H9 (cell line): Measurements from ENCODE around the gene BRF1. TPM values are rescaled to one million over a fixed set of nuclear protein-coding genes. Genes with fewer than 3 reads are reported as not detected.

Experiments
- DNase-seq: peaks from one replicate; pipeline ENCODE4 v3.0.0-alpha.2; 2017
- H2AFZ ChIP-seq: one replicate; pipeline ENCODE4 v1.6.1; 2013; ENCODE audit warnings: mild to moderate bottlenecking, low read length, control low read depth, moderate library complexity
- H2AK5ac ChIP-seq: 2 replicates; pipeline ENCODE4 v1.6.1; 2013; ENCODE audit warnings: low read length, control low read depth, mixed read lengths; ENCODE audit not compliant: insufficient read length
- H2BK120ac ChIP-seq: one replicate; pipeline ENCODE4 v1.6.1; 2013; ENCODE audit warnings: low read depth, mild to moderate bottlenecking, low read length, control low read depth, inconsistent platforms; ENCODE audit not compliant: poor library complexity, severe bottlenecking
- H2BK12ac ChIP-seq: 2 replicates; pipeline ENCODE4 v1.6.1; 2013; ENCODE audit warnings: low read length, control low read depth, mixed read lengths, low read depth; ENCODE audit not compliant: insufficient read length
- H2BK15ac ChIP-seq: 2 replicates; pipeline ENCODE4 v1.6.1; 2013; ENCODE audit warnings: low read depth, low read length, control low read depth
- H2BK20ac ChIP-seq: one replicate; pipeline ENCODE4 v1.6.1; 2013; ENCODE audit warnings: low read depth, mild to moderate bottlenecking, low read length, control low read depth, inconsistent platforms; ENCODE audit not compliant: poor library complexity, severe bottlenecking
- H2BK5ac ChIP-seq: 2 replicates; pipeline ENCODE4 v1.6.1; 2013; ENCODE audit warnings: low read length, control low read depth, mixed read lengths; ENCODE audit not compliant: insufficient read length
- H3K14ac ChIP-seq: 2 replicates; pipeline ENCODE4 v1.6.1; 2013; ENCODE audit warnings: low read length, control low read depth; ENCODE audit not compliant: insufficient read depth
- H3K18ac ChIP-seq: 2 replicates; pipeline ENCODE4 v1.6.1; 2013; ENCODE audit warnings: low read depth, mild to moderate bottlenecking, mixed read lengths, low read length, control low read depth; ENCODE audit not compliant: insufficient read length
- H3K23ac ChIP-seq: 2 replicates; pipeline ENCODE4 v1.6.1; 2013; ENCODE audit warnings: low read length, control low read depth, mixed read lengths, low read depth; ENCODE audit not compliant: insufficient read length
- H3K23me2 ChIP-seq: 2 replicates; pipeline ENCODE4 v1.6.1; 2013; ENCODE audit warnings: low read depth, mild to moderate bottlenecking, mixed read lengths, low read length, control low read depth; ENCODE audit not compliant: insufficient read length, poor library complexity, severe bottlenecking
- H3K27ac ChIP-seq: 2 replicates; pipeline ENCODE4 v1.5.1; 2013; ENCODE audit warnings: low read length, control low read depth, mixed read lengths, low read depth; ENCODE audit not compliant: insufficient read length
- H3K27me3 ChIP-seq: 2 replicates; pipeline ENCODE4 v1.6.1; 2013; ENCODE audit warnings: low read length, control low read depth, inconsistent platforms; ENCODE audit not compliant: insufficient read depth
- H3K4ac ChIP-seq: 2 replicates; pipeline ENCODE4 v1.6.1; 2013; ENCODE audit warnings: low read depth, mild to moderate bottlenecking, control low read depth, inconsistent platforms, low read length, moderate library complexity
- H3K4me1 ChIP-seq: 2 replicates; pipeline ENCODE4 v1.6.1; 2013; ENCODE audit warnings: low read length, control low read depth, inconsistent platforms; ENCODE audit not compliant: insufficient read depth
- H3K4me2 ChIP-seq: 2 replicates; pipeline ENCODE4 v1.6.1; 2013; ENCODE audit warnings: low read length, control low read depth, mixed read lengths; ENCODE audit not compliant: insufficient read length, insufficient read depth
- H3K56ac ChIP-seq: 2 replicates; pipeline ENCODE4 v1.6.1; 2013; ENCODE audit warnings: low read depth, mild to moderate bottlenecking, mixed read lengths, low read length, control low read depth; ENCODE audit not compliant: insufficient read length
- H3K79me1 ChIP-seq: 2 replicates; pipeline ENCODE4 v1.6.1; 2013; ENCODE audit warnings: low read depth, mild to moderate bottlenecking, moderate library complexity, low read length, control low read depth, inconsistent platforms; ENCODE audit not compliant: insufficient read depth, poor library complexity, severe bottlenecking
- H3K79me2 ChIP-seq: 2 replicates; pipeline ENCODE4 v1.6.1; 2013; ENCODE audit warnings: low read length, control low read depth, inconsistent platforms; ENCODE audit not compliant: insufficient read depth
- H3K9ac ChIP-seq: 2 replicates; pipeline ENCODE4 v1.6.1; 2013; ENCODE audit warnings: low read length, control low read depth, mixed read lengths; ENCODE audit not compliant: insufficient read length; ENCODE audit errors: extremely low read depth
- H3K9me3 ChIP-seq: one replicate; pipeline ENCODE4 v1.6.1; 2013; ENCODE audit warnings: low read depth, low read length, inconsistent platforms; ENCODE audit not compliant: control insufficient read depth
- H3T11ph ChIP-seq: one replicate; pipeline ENCODE4 v1.6.1; 2013; ENCODE audit warnings: mild to moderate bottlenecking, low read length, control low read depth, inconsistent platforms
- H4K20me1 ChIP-seq: one replicate; pipeline ENCODE4 v1.6.1; 2013; ENCODE audit not compliant: control insufficient read depth, insufficient read length, insufficient read depth
- H4K5ac ChIP-seq: 2 replicates; pipeline ENCODE4 v1.6.1; 2013; ENCODE audit warnings: low read depth, mild to moderate bottlenecking, mixed read lengths, low read length, control low read depth; ENCODE audit not compliant: insufficient read length
- H4K8ac ChIP-seq: replicated peaks from 2 replicates; pipeline ENCODE4 v1.6.1; 2013; ENCODE audit warnings: low read length, control low read depth, mixed read lengths, low read depth; ENCODE audit not compliant: insufficient read length
- H4K91ac ChIP-seq: 2 replicates; pipeline ENCODE4 v1.6.1; 2013; ENCODE audit warnings: low read depth, mild to moderate bottlenecking, moderate library complexity, mixed read lengths, low read length, control low read depth; ENCODE audit not compliant: insufficient read length
- H3K27ac Mint-ChIP-seq, 3 experiments: 2 replicates in 2 of 3; 3 replicates in 1 of 3; pipeline ENCODE4 v1.8.0; 2020 to 2021; ENCODE audit warnings: mixed read lengths in 3 of 3, mild to moderate bottlenecking in 1 of 3, moderate library complexity in 1 of 3
- H3K27me3 Mint-ChIP-seq: 2 replicates; pipeline ENCODE4 v1.8.0; 2021; ENCODE audit warnings: low read depth, mild to moderate bottlenecking, moderate library complexity, mixed read lengths
- H3K36me3 Mint-ChIP-seq, 3 experiments: 2 replicates in 2 of 3; 3 replicates in 1 of 3; pipeline ENCODE4 v1.8.0; 2020 to 2021; ENCODE audit warnings: low read depth in 3 of 3, mixed read lengths in 3 of 3; ENCODE audit not compliant: insufficient read depth in 1 of 3
- H3K4me1 Mint-ChIP-seq, 2 experiments: 2 replicates each; pipeline ENCODE4 v1.8.0; 2020; ENCODE audit warnings: mixed read lengths in 2 of 2
- H3K4me3 Mint-ChIP-seq, 2 experiments: 2 replicates in 1 of 2; 3 replicates in 1 of 2; pipeline ENCODE4 v1.8.0; 2020 to 2021; ENCODE audit warnings: mild to moderate bottlenecking in 2 of 2, mixed read lengths in 2 of 2, moderate library complexity in 1 of 2
- H3K9me3 Mint-ChIP-seq, 2 experiments: 2 replicates in 1 of 2; 3 replicates in 1 of 2; pipeline ENCODE4 v1.8.0; 2020; ENCODE audit warnings: mild to moderate bottlenecking in 2 of 2, mixed read lengths in 2 of 2, moderate library complexity in 1 of 2
- WGBS: extraction: QIAGEN DNeasy Blood & Tissue Kit; methylation state at CpG from one replicate; pipeline ENCODE4 v1.1.7; 2013; ENCODE audit warnings: missing lambda C conversion rate, low lambda C conversion rate, mixed read lengths; ENCODE audit not compliant: insufficient read length; ENCODE audit errors: extremely low coverage; 5-methylcytosine and 5-hydroxymethylcytosine counted together
- total RNA-seq: library from RNA; stranded (reverse); gene quantifications from 2 replicates; pipeline ENCODE4 v1.2.1, GENCODE V29; 2021
- TF ChIP-seq, protein P1 (sequence below): fragments of 200-600 bp; sonication (generic); conservative IDR thresholded peaks from 3 replicates; pipeline ENCODE4 v1.8.0; 2021; ENCODE audit warnings: antibody characterized with exemption, mild to moderate bottlenecking

The BRF1 gene
- total RNA-seq, 1 experiment from 2014 or later: 28.3 TPM

DNA sequence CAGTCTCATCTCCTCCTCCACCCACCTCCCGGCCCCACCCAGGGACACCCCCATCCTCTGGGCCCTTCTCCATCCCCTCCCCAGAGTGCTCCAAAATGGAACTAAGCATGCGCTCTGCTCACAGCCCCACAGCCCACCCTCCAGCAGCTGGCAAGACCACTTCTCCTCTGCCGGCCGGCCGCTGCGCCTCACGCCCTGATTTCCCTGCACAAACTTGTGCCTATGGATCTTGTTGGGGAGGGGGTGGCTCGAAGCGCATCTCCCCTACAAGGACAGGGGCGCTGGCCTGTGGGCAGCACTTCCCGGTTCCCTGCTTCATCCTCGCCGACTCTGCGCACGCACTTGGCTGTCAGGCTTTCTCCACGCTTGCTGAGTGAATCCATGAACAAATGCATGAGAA, 100.2 kb downstream of the BRF1 start:
- no peak overlapping the region for H2BK12ac ChIP-seq
- H2AK5ac ChIP-seq: no peak overlapping the region
- Mint-ChIP-seq H3K27me3 (peaks cover 30% of the 10 kb centered on the region), H3K9me3 (no peaks in the 10 kb centered on the region), H3K4me3 (no peak overlapping the region), H3K36me3 (no peaks in the 10 kb centered on the region), H3K27ac (no peak overlapping the region), H3K4me1 (peaks cover 3 to 6% of the 10 kb centered on the region in 2 experiments)
- no peak overlapping the region for H2BK5ac ChIP-seq
- H3K4me2 ChIP-seq: no peak overlapping the region
- H2BK15ac ChIP-seq: no peak overlapping the region
- WGBS: no CpG with 5 or more reads among the region's 16 CpGs
- no peaks in the 10 kb centered on the region for H3K9me3 ChIP-seq
- H3K4me1 ChIP-seq: no peaks in the 10 kb centered on the region; the same call in 1 of the 2 replicates
- H2BK20ac ChIP-seq: no peak overlapping the region
- no peak overlapping the region for H3K27ac ChIP-seq
- no peak overlapping the region for H3K9ac ChIP-seq
- H3K4ac ChIP-seq: no peak overlapping the region
- no peak overlapping the region for H4K91ac ChIP-seq
- H3K14ac ChIP-seq: no peak overlapping the region
- no peak for DNase-seq
- H4K8ac ChIP-seq: no peak overlapping the region
- no peaks in the 10 kb centered on the region; the same call in 1 of the 2 replicates for H3K27me3 ChIP-seq
- no peak overlapping the region for H3T11ph ChIP-seq
- H2AFZ ChIP-seq: no peak overlapping the region
- H3K79me2 ChIP-seq: no peaks in the 10 kb centered on the region
- no peak overlapping the region for H3K18ac ChIP-seq
- H4K20me1 ChIP-seq: no peaks in the 10 kb centered on the region
- no peak overlapping the region for H2BK120ac ChIP-seq
- H3K56ac ChIP-seq: no peak overlapping the region
- no peaks in the 10 kb centered on the region for H3K79me1 ChIP-seq
- no peak overlapping the region for H3K23ac ChIP-seq
- no peak overlapping the region for H4K5ac ChIP-seq
- H3K23me2 ChIP-seq: no peaks in the 10 kb centered on the region
- TF ChIP-seq, protein P1, sequence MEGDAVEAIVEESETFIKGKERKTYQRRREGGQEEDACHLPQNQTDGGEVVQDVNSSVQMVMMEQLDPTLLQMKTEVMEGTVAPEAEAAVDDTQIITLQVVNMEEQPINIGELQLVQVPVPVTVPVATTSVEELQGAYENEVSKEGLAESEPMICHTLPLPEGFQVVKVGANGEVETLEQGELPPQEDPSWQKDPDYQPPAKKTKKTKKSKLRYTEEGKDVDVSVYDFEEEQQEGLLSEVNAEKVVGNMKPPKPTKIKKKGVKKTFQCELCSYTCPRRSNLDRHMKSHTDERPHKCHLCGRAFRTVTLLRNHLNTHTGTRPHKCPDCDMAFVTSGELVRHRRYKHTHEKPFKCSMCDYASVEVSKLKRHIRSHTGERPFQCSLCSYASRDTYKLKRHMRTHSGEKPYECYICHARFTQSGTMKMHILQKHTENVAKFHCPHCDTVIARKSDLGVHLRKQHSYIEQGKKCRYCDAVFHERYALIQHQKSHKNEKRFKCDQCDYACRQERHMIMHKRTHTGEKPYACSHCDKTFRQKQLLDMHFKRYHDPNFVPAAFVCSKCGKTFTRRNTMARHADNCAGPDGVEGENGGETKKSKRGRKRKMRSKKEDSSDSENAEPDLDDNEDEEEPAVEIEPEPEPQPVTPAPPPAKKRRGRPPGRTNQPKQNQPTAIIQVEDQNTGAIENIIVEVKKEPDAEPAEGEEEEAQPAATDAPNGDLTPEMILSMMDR: no peak
